Mesenchymal stem cell (in vitro differentiated cells and primary cell): ENCODE results near the gene TNFRSF25.

ENCODE experiments used
- DNase-seq: peaks from one replicate; pipeline ENCODE4 v3.0.0-alpha.2; 2013
- H2AFZ ChIP-seq: one replicate; pipeline ENCODE4 v1.6.1; 2013; ENCODE audit warnings: low read depth, mild to moderate bottlenecking, control low read depth, inconsistent platforms, low read length, moderate library complexity
- H2AK5ac ChIP-seq: 2 replicates; pipeline ENCODE4 v1.6.1; 2013; ENCODE audit warnings: low read length, moderate library complexity, mild to moderate bottlenecking, inconsistent platforms; ENCODE audit not compliant: severe bottlenecking
- H2BK120ac ChIP-seq: one replicate; pipeline ENCODE4 v1.6.1; 2013; ENCODE audit warnings: low read depth, mild to moderate bottlenecking, inconsistent platforms, low read length, moderate library complexity
- H2BK12ac ChIP-seq, 2 experiments: one replicate each; pipeline ENCODE4 v1.6.1; 2013; ENCODE audit warnings: inconsistent platforms in 2 of 2, low read length in 2 of 2, mild to moderate bottlenecking in 2 of 2, moderate library complexity in 2 of 2, control low read depth in 1 of 2
- H2BK15ac ChIP-seq: one replicate; pipeline ENCODE4 v1.6.1; 2013; ENCODE audit warnings: mild to moderate bottlenecking, low read depth, inconsistent platforms; ENCODE audit not compliant: poor library complexity, severe bottlenecking
- H2BK5ac ChIP-seq: 2 replicates; pipeline ENCODE4 v1.6.1; 2013; ENCODE audit warnings: low read depth, mild to moderate bottlenecking, low read length, control low read depth, inconsistent platforms; ENCODE audit not compliant: poor library complexity, severe bottlenecking
- H3K14ac ChIP-seq, 2 experiments: one replicate each; pipeline ENCODE4 v1.6.1; 2013; ENCODE audit warnings: inconsistent platforms in 2 of 2, low read length in 2 of 2, control low read depth in 1 of 2, mild to moderate bottlenecking in 1 of 2, moderate library complexity in 1 of 2
- H3K18ac ChIP-seq, 2 experiments: one replicate each; pipeline ENCODE4 v1.6.1; 2013; ENCODE audit warnings: inconsistent platforms in 2 of 2, low read length in 2 of 2, control low read depth in 1 of 2, low read depth in 1 of 2, mild to moderate bottlenecking in 1 of 2
- H3K23ac ChIP-seq, 2 experiments: one replicate each; pipeline ENCODE4 v1.6.1; 2013; ENCODE audit warnings: inconsistent platforms in 2 of 2, low read length in 2 of 2, mild to moderate bottlenecking in 2 of 2, moderate library complexity in 2 of 2, control low read depth in 1 of 2
- H3K27ac ChIP-seq: 2 replicates; pipeline ENCODE4 v1.5.1; 2013; ENCODE audit warnings: mild to moderate bottlenecking, moderate library complexity, low read length, control low read depth, inconsistent platforms; ENCODE audit not compliant: poor library complexity, severe bottlenecking
- H3K27me3 ChIP-seq, 2 experiments: 2 replicates each; pipeline versions ENCODE4 v1.6.1 to v1.7.0; 2013; ENCODE audit warnings: low read length in 2 of 2, mild to moderate bottlenecking in 2 of 2, moderate library complexity in 2 of 2, control low read depth in 1 of 2, inconsistent platforms in 1 of 2; ENCODE audit not compliant: control insufficient read depth in 1 of 2, insufficient read depth in 1 of 2
- H3K36me3 ChIP-seq, 2 experiments: 2 replicates each; pipeline versions ENCODE4 v1.6.1 to v1.7.0; 2013; ENCODE audit warnings: low read length in 2 of 2, control low read depth in 1 of 2, inconsistent platforms in 1 of 2, low read depth in 1 of 2, mild to moderate bottlenecking in 1 of 2; ENCODE audit not compliant: insufficient read depth in 2 of 2, control insufficient read depth in 1 of 2
- H3K4ac ChIP-seq, 2 experiments: one replicate each; pipeline ENCODE4 v1.6.1; 2013; ENCODE audit warnings: inconsistent platforms in 2 of 2, low read length in 2 of 2, mild to moderate bottlenecking in 2 of 2, moderate library complexity in 2 of 2, control low read depth in 1 of 2, low read depth in 1 of 2
- H3K4me1 ChIP-seq: 2 replicates; pipeline ENCODE4 v1.6.1; 2013; ENCODE audit warnings: low read depth, low read length, control low read depth; ENCODE audit not compliant: control insufficient read depth, insufficient read depth
- H3K4me2 ChIP-seq: 2 replicates; pipeline ENCODE4 v1.6.1; 2013; ENCODE audit warnings: low read length, mild to moderate bottlenecking, inconsistent platforms; ENCODE audit not compliant: poor library complexity, severe bottlenecking
- H3K4me3 ChIP-seq, 2 experiments: 2 replicates each; pipeline versions ENCODE4 v1.5.1 to v1.7.0; 2013; ENCODE audit warnings: low read length in 2 of 2, mild to moderate bottlenecking in 2 of 2, control low read depth in 1 of 2, low read depth in 1 of 2; ENCODE audit not compliant: insufficient read depth in 1 of 2
- H3K79me1 ChIP-seq: replicated peaks from 2 replicates; pipeline ENCODE4 v1.6.1; 2013; ENCODE audit warnings: mild to moderate bottlenecking, control low read depth, low read length, inconsistent platforms; ENCODE audit not compliant: poor library complexity, severe bottlenecking
- H3K9ac ChIP-seq: 2 replicates; pipeline ENCODE4 v1.7.0; 2013; ENCODE audit warnings: mild to moderate bottlenecking, low read length, moderate library complexity
- H3K9me3 ChIP-seq: 2 replicates; pipeline ENCODE4 v1.7.0; 2013; ENCODE audit warnings: mild to moderate bottlenecking, low read length; ENCODE audit not compliant: control insufficient read depth
- H4K8ac ChIP-seq: one replicate; pipeline ENCODE4 v1.6.1; 2013; ENCODE audit warnings: inconsistent platforms, mild to moderate bottlenecking, low read length, moderate library complexity
- H4K91ac ChIP-seq: one replicate; pipeline ENCODE4 v1.6.1; 2013; ENCODE audit warnings: mild to moderate bottlenecking, low read length, inconsistent platforms
- WGBS: methylation state at CpG from one replicate; pipeline ENCODE4 v1.1.7; 2013; ENCODE audit warnings: mixed read lengths; 5-methylcytosine and 5-hydroxymethylcytosine counted together

Gene TNFRSF25

GRCh38 chr1:6481820-6482219, 15.8 kb upstream of the TNFRSF25 start:
- no peak overlapping the region for H2BK15ac ChIP-seq
- H3K9me3 ChIP-seq = no peaks in the 10 kb centered on the region

GRCh38 chr1:6477039-6477820, 11.3 kb upstream of the TNFRSF25 start:
- no peak overlapping the region for H4K8ac ChIP-seq
- DNase-seq = no peak
- H3K27ac ChIP-seq = no peak overlapping the region
- no peak overlapping the region for H3K4ac ChIP-seq
- no peak overlapping the region for H4K91ac ChIP-seq
- H3K36me3 ChIP-seq = peaks cover 8 to 58% of the 10 kb centered on the region in 2 experiments
- no peak overlapping the region for H2BK120ac ChIP-seq
- H3K27me3 ChIP-seq = no peaks in the 10 kb centered on the region
- H3K79me1 ChIP-seq = peaks cover 14% of the 10 kb centered on the region
- H3K4me2 ChIP-seq = no peak overlapping the region
- H2AK5ac ChIP-seq = no peak overlapping the region
- no peak overlapping the region for H2BK5ac ChIP-seq
- H3K9me3 ChIP-seq = no peaks in the 10 kb centered on the region
- no peak overlapping the region for H3K23ac ChIP-seq
- no peak overlapping the region for H3K18ac ChIP-seq
- no peak overlapping the region for H2BK15ac ChIP-seq
- 90% methylated on average over 24 of the region's 24 CpGs for WGBS
- no peak overlapping the region for H3K9ac ChIP-seq
- H3K4me3 ChIP-seq = no peak overlapping the region
- H3K4me1 ChIP-seq = peaks cover 2% of the 10 kb centered on the region
- no peak overlapping the region for H3K14ac ChIP-seq
- H2AFZ ChIP-seq = no peak overlapping the region
- H2BK12ac ChIP-seq = no peak overlapping the region

More at GRCh38 chr1:6481820-6482219, 15.8 kb upstream of the TNFRSF25 start:
- Histone ChIP-seq H4K91ac (no peak overlapping the region), H2BK12ac (no peak overlapping the region), H3K4me3 (no peak overlapping the region), H2AK5ac (no peak overlapping the region), H2BK120ac (no peak overlapping the region), H3K79me1 (peaks cover 40% of the 10 kb centered on the region), H3K4me1 (peaks cover 23% of the 10 kb centered on the region), H3K27ac (no peak overlapping the region), H3K23ac (no peak overlapping the region), H2AFZ (no peak overlapping the region), H2BK5ac (no peak overlapping the region), H3K27me3 (peaks cover 0 to 24% of the 10 kb centered on the region in 2 experiments), H3K14ac (no peak overlapping the region), H4K8ac (no peak overlapping the region), H3K4ac (peak overlapping the region in 1 of 2 experiments; percentile 42), H3K9ac (no peak overlapping the region), H3K36me3 (peaks cover 0 to 28% of the 10 kb centered on the region in 2 experiments), H3K4me2 (no peak overlapping the region), H3K18ac (no peak overlapping the region)
- 85% methylated on average over 5 of the region's 5 CpGs for WGBS
- DNase-seq = no peak

GRCh38 chr1:6476483-6476882, 10.5 kb upstream of the TNFRSF25 start:
- Histone ChIP-seq H3K4me3 (no peak overlapping the region), H2BK120ac (no peak overlapping the region)
- WGBS = 92% methylated on average over 5 of the region's 5 CpGs

GRCh38 chr1:6475381-6476133, 9.6 kb upstream of the TNFRSF25 start:
- peaks cover 13 to 67% of the 10 kb centered on the region in 2 experiments for H3K36me3 ChIP-seq
- peaks cover 6% of the 10 kb centered on the region for H3K79me1 ChIP-seq
- no peak overlapping the region for H3K4ac ChIP-seq
- H3K4me2 ChIP-seq = no peak overlapping the region
- H3K9ac ChIP-seq = no peak overlapping the region
- H2BK15ac ChIP-seq = no peak overlapping the region
- peak; percentile 43 for DNase-seq
- 37% methylated on average over 29 of the region's 33 CpGs for WGBS
- H3K9me3 ChIP-seq = no peaks in the 10 kb centered on the region
- H4K91ac ChIP-seq = no peak overlapping the region
- no peak overlapping the region for H2BK120ac ChIP-seq
- H3K4me1 ChIP-seq = peaks cover 2% of the 10 kb centered on the region
- H3K23ac ChIP-seq = no peak overlapping the region
- no peak overlapping the region for H3K27ac ChIP-seq
- no peak overlapping the region for H3K14ac ChIP-seq
- H2BK5ac ChIP-seq = no peak overlapping the region
- no peak overlapping the region for H2AK5ac ChIP-seq
- H3K4me3 ChIP-seq = no peak overlapping the region
- no peak overlapping the region for H2AFZ ChIP-seq
- no peak overlapping the region for H4K8ac ChIP-seq
- H3K27me3 ChIP-seq = peaks cover 0 to 4% of the 10 kb centered on the region in 2 experiments
- H2BK12ac ChIP-seq = no peak overlapping the region
- H3K18ac ChIP-seq = no peak overlapping the region

More at GRCh38 chr1:6476483-6476882, 10.5 kb upstream of the TNFRSF25 start:
- Histone ChIP-seq H3K36me3 (peaks cover 13 to 62% of the 10 kb centered on the region in 2 experiments), H4K91ac (no peak overlapping the region), H3K27me3 (peaks cover 0 to 4% of the 10 kb centered on the region in 2 experiments), H2BK5ac (no peak overlapping the region), H2AFZ (no peak overlapping the region), H3K9ac (no peak overlapping the region), H3K9me3 (no peaks in the 10 kb centered on the region), H2BK12ac (no peak overlapping the region), H3K4ac (no peak overlapping the region), H3K14ac (no peak overlapping the region), H3K4me1 (peaks cover 2% of the 10 kb centered on the region), H2AK5ac (no peak overlapping the region), H3K23ac (no peak overlapping the region), H4K8ac (no peak overlapping the region), H3K4me2 (no peak overlapping the region), H3K79me1 (peaks cover 9% of the 10 kb centered on the region), H3K18ac (no peak overlapping the region), H2BK15ac (no peak overlapping the region), H3K27ac (no peak overlapping the region)
- DNase-seq = no peak
